GM21447 (cell line): ENCODE measurements around the gene OOSP2.
"Not testable (repeated sequence)": the region's sequence is repeated elsewhere in the genome, so short reads cannot be mapped to it uniquely, and the experiment has no call there.

Experiments
- ATAC-seq: cut with Tn5 transposase; IDR thresholded peaks from one replicate; pipeline ENCODE4 v1.9.1; 2021; ENCODE audit not compliant: unreplicated experiment

The OOSP2 gene, protein sequence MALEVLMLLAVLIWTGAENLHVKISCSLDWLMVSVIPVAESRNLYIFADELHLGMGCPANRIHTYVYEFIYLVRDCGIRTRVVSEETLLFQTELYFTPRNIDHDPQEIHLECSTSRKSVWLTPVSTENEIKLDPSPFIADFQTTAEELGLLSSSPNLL

GRCh38 chr11:60040109-60040508 is at the start of gene OOSP2:
OOSP2 (plus strand) TSS chr11:60040409; CDS start chr11:60040460, 51 bp downstream.
- ATAC-seq = no peak

- no peak for ATAC-seq
Measured at GRCh38 chr11:59990421-59990820, 49.8 kb upstream of the OOSP2 start.

- ATAC-seq = no peak
Measured at GRCh38 chr11:59992425-59992824, 47.8 kb upstream of the OOSP2 start.

GRCh38 chr11:59997800-59998199 is 42.4 kb upstream of the OOSP2 start:
- ATAC-seq = no peak

- no peak for ATAC-seq
Measured at GRCh38 chr11:59999691-60000090, 40.5 kb upstream of the OOSP2 start.

DNA sequence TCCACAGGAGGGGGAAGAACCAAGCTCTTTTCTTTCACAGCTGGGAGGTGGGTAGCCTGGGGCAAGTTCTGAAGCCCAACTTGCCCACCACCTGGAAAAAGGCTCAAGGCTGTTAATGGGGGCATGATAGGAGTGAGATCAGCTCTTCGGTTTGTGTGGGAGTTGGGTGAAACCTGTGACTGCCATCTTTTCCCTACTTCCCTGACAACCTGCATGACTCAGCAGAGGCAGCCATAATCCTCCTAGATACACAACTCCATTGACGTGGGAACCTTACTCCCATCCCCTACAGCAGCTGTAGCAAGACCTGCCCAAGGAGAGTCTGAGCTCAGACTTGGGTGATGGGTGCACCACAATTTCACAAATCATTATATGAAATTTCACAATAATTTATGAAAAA is 36.5 kb upstream of the OOSP2 start:
- no peak for ATAC-seq

GRCh38 chr11:60005360-60005759 is 34.8 kb upstream of the OOSP2 start:
- no peak for ATAC-seq

DNA sequence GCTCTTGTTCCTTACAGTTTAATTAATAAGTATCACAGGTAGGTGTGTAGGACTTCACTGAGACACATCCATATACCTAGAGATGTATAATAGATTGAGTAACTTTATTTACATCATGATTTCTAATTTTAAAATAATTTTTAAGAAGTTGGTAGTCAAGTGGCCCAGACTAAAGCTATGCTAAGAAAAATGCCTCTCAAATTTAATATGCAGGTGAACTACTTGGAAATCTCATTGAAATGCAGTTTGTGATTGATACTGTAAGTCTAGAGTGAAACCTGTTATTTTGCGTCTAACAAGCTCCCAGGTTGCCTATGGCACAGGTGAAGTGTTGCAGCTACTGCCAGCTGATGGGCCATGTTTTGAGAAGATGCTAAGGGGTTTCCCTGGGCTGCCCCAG is 23.3 kb upstream of the OOSP2 start, which contains the start of gene OOSP4B:
TSS of gene OOSP4B (plus strand) at position 301 of the 400 bp plus-strand sequence.
- ATAC-seq = no peak

- no peak for ATAC-seq
Measured at GRCh38 chr11:60018058-60018457, 22.2 kb upstream of the OOSP2 start.

- not testable (repeated sequence) for ATAC-seq
Measured at GRCh38 chr11:60020376-60020775, 19.8 kb upstream of the OOSP2 start.

DNA sequence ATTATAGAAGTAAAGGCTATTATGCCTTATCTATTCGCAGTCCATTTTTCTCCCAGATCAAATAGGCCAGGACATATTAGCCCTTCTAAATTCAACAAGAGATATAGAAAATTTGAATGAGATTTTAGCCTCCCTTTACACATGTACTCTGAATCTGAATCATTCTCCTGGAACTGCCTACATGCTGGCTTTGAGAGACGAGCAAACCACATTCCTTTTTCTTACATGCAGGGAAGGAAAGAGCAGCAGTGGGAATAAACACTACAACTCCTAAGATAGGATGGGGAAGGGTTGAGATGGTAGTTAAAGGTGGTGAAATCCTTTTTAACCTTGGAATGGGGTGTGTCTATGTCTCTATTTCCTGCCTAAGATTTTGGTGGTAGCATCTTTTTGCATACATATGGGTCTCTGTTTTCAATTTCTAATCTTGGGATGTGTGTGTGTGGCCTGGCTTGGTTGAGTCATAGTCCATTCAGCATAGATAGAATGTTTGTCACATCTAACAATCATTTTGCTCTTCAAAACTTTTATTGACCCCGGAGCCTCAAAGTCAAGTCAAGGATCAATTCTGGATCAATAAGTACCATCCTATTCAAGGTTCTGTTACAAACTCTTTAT is 11.1 kb upstream of the OOSP2 start:
- no peak for ATAC-seq

GRCh38 chr11:60050422-60050821 is 10.2 kb downstream of the OOSP2 start:
- not testable (repeated sequence) for ATAC-seq

DNA sequence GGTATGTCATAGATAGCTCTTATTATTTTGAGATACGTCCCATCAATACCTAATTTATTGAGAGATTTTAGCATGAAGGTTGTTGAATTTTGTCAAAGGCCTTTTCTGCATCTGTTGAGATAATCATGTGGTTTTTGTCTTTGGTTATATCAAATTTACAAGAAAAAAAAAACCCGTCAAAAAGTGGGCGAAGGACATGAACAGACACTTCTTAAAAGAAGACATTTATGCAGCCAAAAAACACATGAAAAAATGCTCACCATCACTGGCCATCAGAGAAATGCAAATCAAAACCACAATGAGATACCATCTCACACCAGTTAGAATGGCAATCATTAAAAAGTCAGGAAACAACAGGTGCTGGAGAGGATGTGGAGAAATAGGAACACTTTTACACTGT is 10.6 kb downstream of the OOSP2 start:
- ATAC-seq = not testable (repeated sequence)

DNA sequence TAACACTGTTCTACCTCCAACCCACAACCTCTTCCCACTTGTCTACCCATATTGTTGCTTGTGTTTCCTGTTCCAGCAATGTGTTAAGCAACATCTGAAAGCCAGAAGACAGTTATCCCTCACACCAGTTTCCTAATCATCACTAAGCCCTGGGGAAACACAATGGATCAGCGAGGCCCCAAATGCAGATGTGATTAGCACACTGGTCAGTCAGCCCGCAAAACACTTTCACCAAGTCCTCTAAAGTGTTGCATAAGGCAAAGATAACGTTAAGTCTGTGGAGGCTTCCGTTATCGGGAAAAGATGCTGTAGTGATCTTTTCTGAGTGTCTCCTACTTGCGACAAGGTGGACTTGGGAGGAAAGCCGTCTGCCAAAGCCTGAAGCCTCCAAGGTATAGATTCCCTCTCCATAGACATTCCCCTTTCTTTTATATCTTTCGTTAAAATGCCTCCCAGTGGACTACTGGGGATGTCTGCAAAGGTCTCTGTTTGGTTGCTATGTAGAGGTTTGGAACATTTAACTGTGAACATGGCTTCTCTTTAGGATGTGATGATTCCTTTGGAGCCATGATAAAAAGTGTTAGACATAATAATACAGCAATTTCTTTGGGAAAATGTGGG is 16.2 kb downstream of the OOSP2 start, which contains the start of gene MS4A3:
TSS of gene MS4A3 (plus strand) at position 317 of the 621 bp plus-strand sequence. CDS start 4,496 bp downstream, outside the sequence.
- ATAC-seq = no peak

- no peak for ATAC-seq
Measured at GRCh38 chr11:60059052-60059451, 18.8 kb downstream of the OOSP2 start.

GRCh38 chr11:60059521-60060240 is 19.5 kb downstream of the OOSP2 start:
- ATAC-seq = no peak

GRCh38 chr11:60064111-60064510 is 23.9 kb downstream of the OOSP2 start:
- ATAC-seq = no peak

DNA sequence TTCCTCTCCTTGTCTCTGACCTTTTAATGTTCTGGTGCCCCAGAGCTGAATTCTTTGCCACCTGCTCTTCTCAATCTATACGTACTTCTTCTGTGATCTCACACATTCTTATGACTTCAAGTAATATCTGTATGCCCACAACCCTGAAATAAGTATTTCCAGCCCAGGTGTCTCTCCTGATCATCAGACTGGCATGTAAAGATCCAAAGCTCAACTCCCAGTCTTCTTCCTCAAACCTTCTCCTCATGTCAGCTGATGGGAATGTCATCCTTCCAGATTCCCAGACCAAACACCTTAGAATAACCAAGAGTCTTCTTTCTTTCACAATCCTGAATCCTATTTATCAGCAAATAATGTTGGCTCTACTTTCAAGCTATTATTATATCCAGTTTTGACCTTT is 25.6 kb downstream of the OOSP2 start:
- ATAC-seq = no peak

- ATAC-seq = no peak
Measured at GRCh38 chr11:60069450-60069849, 29.2 kb downstream of the OOSP2 start.

DNA sequence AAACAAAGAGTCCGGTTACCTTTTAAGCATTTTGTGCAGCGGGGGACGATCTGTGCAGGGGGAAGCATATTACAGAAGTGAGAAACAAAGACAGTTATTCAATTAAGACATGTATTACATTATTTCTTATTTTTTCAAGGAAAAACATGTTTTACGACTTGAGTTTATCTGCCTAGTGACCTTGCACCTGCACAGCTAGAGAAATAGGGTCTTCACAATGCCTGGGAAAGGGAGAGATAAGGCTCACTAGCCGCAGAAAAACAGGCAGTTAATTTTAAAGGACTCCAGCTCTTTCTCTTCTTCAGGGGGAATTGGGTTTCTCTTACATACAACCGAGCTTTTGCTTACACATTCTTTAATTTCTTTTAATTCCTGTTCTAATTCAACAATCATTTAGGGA is 31.4 kb downstream of the OOSP2 start:
- ATAC-seq = not testable (repeated sequence)

GRCh38 chr11:60077216-60077817 is 37.1 kb downstream of the OOSP2 start:
- no peak for ATAC-seq
